Inferior parietal cortex (tissue), 1 donor: ENCODE measurements around the gene SDR42E1.
"Not testable (repeated sequence)": the region's sequence is repeated elsewhere in the genome, so short reads cannot be mapped to it uniquely, and the experiment has no call there.

Experiments
- DNase-seq: peaks from one replicate; pipeline ENCODE4 v3.0.0-alpha.2; 2016; ENCODE audit errors: extremely low spot score

SDR42E1 gene

GRCh38 chr16:82037251-82037650, 26.0 kb upstream of the SDR42E1 start:
- DNase-seq = no peak

GRCh38 chr16:82034981-82035612, 23.8 kb upstream of the SDR42E1 start, which contains the start of gene HSD17B2:
HSD17B2 (plus strand) TSS chr16:82035253; CDS start chr16:82035425, 172 bp downstream.
- DNase-seq = no peak

GRCh38 chr16:82033683-82034300, 22.5 kb upstream of the SDR42E1 start:
- DNase-seq = no peak

- DNase-seq = no peak
These were observed 21.7 kb upstream of the SDR42E1 start for GRCh38 chr16:82033006-82033405.

DNA sequence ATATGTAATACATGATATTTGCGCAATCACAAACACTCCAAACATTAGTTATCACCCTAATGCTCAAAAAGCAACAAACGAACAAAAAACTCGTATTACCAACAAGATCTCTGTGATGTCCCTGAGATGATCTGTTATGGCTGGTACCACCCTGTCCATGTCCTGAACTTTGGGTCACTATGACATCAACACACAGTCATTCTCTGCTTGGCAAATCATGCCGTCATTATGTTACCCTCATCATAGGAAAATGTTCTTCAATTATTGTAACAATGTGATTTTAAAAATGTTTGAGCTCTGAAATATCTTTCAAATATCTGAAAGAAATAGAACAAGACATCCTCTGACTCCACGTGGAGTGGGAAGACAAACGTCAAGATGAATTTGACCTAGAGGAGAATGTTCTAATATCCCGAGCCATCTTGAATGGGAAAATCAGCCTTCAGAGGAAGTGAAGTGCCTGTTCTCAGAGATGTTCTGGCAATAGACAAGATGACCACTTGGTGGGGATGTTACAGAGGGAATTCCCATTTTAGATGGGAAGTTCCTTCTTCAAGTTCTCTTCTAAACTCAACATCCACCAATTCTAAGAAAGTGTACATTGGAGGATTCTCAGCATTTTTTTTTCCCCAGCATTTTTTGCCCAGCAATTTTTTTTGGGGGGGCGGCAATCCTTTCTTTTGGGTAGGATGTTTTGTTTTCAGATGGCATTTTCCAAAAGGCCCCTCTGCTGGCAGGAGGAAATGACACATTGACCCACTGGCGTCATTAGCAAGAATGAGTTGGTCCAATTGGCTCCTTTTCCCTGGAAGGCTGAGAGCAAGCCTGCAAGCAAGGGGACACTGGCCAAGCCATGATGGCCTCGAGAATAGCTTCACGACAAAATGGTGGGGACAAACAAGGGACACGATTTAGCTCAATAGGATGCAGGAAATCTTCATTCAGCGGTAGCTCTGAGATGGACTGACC, 20.1 kb upstream of the SDR42E1 start:
- peak; percentile 66 for DNase-seq

DNA sequence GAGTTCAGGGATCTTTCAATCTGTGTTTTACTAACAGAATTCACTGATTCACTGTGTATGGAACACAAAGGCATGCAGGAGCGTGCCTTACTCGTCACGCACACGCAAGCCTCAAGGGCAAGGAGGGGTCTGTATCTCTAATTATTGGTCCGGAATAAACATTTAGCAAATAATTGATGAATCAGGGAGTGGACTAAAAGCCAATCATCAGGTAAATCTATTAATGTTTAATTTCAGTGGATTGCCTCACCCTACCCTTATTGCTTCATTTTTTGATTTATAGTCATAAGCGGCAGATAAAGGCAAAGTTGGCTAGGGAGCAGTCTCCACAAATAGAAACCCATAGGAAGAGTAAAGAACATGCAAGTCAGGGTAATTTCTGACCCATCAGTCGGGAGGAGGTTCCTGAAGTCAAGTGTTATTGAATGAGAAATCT, 16.4 kb upstream of the SDR42E1 start:
- DNase-seq = no peak

DNA sequence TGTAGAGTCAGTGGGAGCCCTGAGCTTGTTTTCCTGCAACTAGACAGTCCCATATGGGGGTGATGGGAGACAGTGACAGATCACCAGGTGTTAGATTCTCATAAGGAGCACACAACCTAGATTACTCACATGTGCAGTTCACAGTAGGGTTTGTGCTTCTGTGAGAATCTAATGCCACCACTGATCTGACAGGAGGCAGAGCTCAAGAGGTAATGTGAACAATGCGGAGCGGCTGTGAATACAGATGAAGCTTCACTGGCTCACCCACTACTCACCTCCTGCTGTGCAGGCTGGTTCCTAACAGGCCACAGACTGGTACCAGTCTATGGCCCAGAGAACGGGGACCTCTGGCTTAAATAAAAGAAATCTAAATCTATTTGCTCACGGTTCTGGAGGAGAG, 13.6 kb upstream of the SDR42E1 start:
- DNase-seq = no peak

DNA sequence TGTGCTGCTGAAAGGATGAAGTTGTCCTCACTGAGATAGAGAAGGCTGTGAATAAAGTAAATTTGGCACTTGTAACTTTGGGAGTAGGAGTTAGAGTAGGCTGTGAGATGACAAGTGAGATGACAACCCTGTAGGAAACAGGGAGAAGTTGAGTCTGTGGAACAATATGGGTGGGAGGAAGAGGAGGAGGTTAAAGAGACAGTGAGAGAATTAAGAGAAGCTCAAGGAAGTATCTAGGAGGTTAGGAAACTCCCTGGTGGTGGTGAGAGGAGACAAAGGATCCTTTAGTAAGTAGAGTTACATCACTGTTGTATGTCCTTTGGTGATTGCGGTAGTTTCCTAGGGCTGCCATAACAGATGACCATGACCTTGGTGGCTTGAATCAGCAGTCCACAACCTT, 13.0 kb upstream of the SDR42E1 start:
- peak; percentile 5 for DNase-seq

GRCh38 chr16:82023206-82023605, 11.9 kb upstream of the SDR42E1 start:
- no peak for DNase-seq

DNA sequence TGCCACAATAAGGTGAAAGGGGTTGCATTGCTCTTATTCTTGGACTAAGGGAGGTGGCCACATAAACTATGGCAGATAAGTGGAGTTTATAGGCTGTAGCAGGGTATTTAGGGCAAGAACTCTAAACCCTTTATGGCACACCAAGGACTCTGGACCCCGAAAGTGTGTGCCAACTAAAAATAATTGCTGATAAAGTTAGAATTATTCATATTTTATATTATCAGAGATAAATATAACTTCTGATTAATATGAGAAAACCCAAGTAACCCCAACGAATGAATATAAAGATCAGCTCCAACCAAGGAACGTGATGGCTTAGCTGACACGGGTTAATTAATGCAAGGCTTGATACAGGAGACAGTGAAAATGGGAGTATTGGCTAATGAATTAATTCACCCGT, 8.8 kb upstream of the SDR42E1 start:
- no peak for DNase-seq

DNA sequence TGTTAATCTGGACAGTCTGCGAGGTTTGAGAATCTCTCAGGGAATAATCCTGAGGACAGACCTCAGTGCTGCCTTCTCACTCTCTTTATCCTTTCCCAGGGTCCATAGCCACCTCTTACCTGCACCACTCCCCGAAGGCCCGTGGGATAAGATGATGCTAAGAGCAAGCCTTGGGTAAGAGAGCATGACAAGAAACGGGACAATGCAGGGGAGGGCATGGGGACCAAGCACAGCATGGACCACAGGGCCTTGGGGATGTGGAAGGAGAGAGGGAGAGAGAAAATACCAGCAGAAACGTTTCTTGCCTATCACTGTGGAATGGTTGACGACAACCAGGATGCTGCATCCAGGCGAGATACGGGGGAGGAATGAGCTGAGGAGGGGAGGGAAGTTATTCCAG, 8.3 kb upstream of the SDR42E1 start:
- no peak for DNase-seq

DNA sequence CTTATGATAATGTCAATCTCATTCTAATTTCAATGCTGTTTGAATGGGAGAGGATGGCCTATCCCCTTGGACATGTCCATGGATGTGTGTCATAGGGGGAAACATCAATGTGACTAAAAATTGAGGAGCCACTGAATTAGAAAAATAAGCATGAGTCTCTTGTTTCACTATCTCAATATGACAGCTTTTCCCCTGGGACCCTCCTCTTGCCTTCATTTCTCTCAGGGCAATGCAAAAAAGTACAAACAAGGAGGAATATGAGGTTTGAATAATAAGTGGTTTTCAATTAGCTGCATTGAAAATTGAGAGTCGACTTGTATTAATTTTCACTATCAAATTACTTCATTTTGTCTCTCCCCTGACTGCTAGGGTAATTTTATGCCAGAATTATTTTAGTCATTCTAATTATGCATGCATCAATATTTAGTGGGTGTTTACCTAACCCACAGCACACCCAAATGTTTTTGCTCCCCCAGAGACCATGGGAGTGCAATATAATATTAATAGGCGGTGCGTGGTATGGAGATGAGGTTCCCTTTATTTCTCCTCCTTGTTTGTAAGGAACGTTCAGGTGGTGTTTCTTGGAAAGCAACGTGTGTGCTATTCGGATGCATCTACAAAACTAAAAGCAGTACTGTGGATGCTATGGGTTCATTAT, 6.8 kb upstream of the SDR42E1 start:
- no peak for DNase-seq

- DNase-seq = no peak
These were observed 5.7 kb upstream of the SDR42E1 start for GRCh38 chr16:82016964-82017363.

DNA sequence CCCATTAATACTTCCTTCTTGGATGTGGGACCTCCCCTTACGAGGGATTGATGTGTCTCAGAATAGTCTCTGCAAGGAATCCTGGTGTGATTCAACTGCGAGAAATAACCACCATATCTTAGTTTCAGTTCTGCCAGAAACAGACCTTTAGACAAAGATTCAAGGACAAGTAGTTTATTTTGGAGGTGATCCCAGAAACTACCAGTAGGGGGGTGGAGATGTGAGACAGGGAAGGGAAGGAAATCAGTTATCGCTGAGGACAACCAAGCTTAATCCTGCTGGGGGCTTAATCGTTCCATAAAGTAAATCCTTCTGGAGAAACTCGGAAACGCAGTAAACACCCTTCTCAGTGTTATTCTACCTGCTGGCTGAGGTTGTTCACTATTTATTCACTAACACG, 5.0 kb upstream of the SDR42E1 start:
- no peak for DNase-seq

DNA sequence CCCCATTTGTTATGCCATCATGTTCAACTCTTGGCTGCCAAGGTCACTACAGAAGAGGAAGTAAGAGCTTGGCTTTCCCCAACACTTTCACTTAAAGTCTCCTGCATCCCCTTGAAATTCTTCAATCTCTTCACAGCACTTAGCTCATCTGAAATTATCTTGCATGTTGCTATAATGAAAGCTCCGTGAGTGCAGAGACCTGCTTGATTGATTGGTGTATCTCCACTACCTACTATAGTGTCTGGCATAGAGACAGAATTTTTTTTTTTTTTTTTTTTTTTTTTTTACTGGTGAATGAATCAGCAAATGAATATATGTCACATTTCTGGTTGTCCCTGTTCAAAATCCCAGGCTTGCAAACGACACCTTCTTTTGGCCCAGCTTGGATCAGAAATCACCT, 1.9 kb upstream of the SDR42E1 start:
- no peak for DNase-seq

DNA sequence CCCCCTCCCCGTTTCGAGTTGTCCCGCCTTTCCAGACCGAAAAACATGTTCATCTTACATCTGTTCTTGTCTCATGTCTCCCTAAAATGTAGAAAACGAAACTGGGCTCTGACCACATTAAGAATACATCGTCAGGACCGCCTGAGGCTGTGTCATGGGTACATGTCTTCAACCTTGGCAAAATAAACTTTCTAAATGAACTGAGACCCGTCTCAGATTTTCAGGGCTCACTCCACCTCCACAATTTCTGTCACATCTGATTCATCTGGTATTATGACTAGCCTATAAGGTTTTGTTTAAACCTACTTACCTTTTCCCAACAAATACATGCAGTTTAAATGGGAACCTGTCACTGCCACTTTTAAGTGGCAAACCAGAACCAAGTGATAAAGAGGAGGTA, 621 bp downstream of the SDR42E1 start:
- no peak for DNase-seq

GRCh38 chr16:82009789-82010188, 1.5 kb downstream of the SDR42E1 start:
- DNase-seq = not testable (repeated sequence)

GRCh38 chr16:82008957-82009592, 2.2 kb downstream of the SDR42E1 start:
- no peak for DNase-seq

DNA sequence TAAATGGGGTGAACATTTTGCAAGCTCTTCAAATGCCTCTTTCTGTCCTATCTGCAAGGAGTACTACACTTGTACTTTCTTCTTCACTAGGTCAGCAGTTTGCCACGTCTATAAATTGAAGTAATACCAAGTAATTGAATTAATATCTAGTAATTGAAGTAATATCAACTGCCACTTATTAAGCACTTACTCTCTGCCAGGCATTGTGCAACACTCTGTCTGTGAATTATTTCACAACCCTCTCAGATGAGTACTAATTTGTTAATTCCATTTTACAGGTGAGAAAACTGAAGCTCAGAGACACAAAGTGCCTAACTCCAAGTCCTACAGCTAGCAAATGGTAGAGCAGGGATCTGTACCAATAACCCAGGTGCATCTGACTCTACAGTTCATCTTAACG, 4.1 kb downstream of the SDR42E1 start:
- DNase-seq = no peak

DNA sequence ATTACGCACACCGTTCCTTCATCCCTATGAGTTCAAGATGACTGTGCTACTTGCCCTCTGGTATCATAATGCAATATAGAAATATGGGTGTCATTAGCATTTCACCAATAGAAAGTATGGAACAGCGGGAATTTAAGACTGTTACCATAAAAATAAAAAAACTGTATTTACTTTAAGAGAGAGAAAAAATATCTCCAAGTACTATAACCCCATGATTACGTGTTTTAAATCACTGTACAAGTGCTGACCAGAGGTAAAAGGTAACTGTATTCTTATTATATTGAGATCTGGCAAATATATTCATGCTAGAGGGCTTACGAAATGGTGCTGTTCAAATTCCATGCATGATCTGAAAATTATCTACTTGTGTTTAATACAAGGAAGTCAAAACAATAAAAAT, 5.2 kb downstream of the SDR42E1 start:
- DNase-seq = no peak

GRCh38 chr16:82005027-82005830, 6.0 kb downstream of the SDR42E1 start:
- DNase-seq = no peak
